GM08714 (cell line): ENCODE results near the gene ZNF181.

Source experiments
- H3K4me3 ChIP-seq: fragments of 200-500 bp; sonication (Bioruptor generic); 2 replicates; pipeline ENCODE4 v1.5.1; 2014; ENCODE audit warnings: mild to moderate bottlenecking, low read length, inconsistent platforms
- ZNF274 ChIP-seq: IDR thresholded peaks from 2 replicates; pipeline ENCODE4 v1.6.1; 2012; ENCODE audit warnings: mild to moderate bottlenecking, low read depth, low read length

The ZNF181 gene

GRCh38 chr19:34731019-34731829 is 2.8 kb upstream of the ZNF181 start:
- no peak for TF ChIP-seq ZNF274
- H3K4me3 ChIP-seq = no peak overlapping the region

- TF ChIP-seq ZNF274 = no peak
- no peak overlapping the region for H3K4me3 ChIP-seq
Observed at GRCh38 chr19:34731964-34732363, 2.1 kb upstream of the ZNF181 start.

- peak overlapping the region; percentile 68; the same call in 1 of the 2 replicates for H3K4me3 ChIP-seq
- TF ChIP-seq ZNF274 = no peak
Observed at GRCh38 chr19:34732612-34733211, 1.3 kb upstream of the ZNF181 start.

- H3K4me3 ChIP-seq = peak overlapping the region; percentile 68
- no peak for TF ChIP-seq ZNF274
Observed at GRCh38 chr19:34733266-34733745, 737 bp upstream of the ZNF181 start.

GRCh38 chr19:34734537-34735103 is 577 bp downstream of the ZNF181 start:
- H3K4me3 ChIP-seq = peak overlapping the region; percentile 68
- TF ChIP-seq ZNF274 = no peak

- no peak overlapping the region for H3K4me3 ChIP-seq
- no peak for TF ChIP-seq ZNF274
Observed at GRCh38 chr19:34744896-34745690, 11.1 kb downstream of the ZNF181 start.

- H3K4me3 ChIP-seq = no peak overlapping the region
- no peak for TF ChIP-seq ZNF274
Observed at GRCh38 chr19:34757441-34757840, 23.4 kb downstream of the ZNF181 start.

- H3K4me3 ChIP-seq = no peak overlapping the region
- peak; percentile 99 for TF ChIP-seq ZNF274
Observed at GRCh38 chr19:34759218-34759917, 25.3 kb downstream of the ZNF181 start.

- TF ChIP-seq ZNF274 = no peak
- H3K4me3 ChIP-seq = no peak overlapping the region
Observed at GRCh38 chr19:34766386-34766785, 32.3 kb downstream of the ZNF181 start.

- no peak for TF ChIP-seq ZNF274
Observed at GRCh38 chr19:34767951-34768350, 33.9 kb downstream of the ZNF181 start.

GRCh38 chr19:34772697-34773554 is 38.9 kb downstream of the ZNF181 start, which contains the start of gene ZNF599:
Gene ZNF599 (minus strand): TSS chr19:34773215. CDS start chr19:34772841, 374 bp downstream.
- no peak for TF ChIP-seq ZNF274
- H3K4me3 ChIP-seq = peak within 1 kb of the TSS; percentile 81

More at GRCh38 chr19:34767951-34768350, 33.9 kb downstream of the ZNF181 start:
- H3K4me3 ChIP-seq = no peak overlapping the region

GRCh38 chr19:34773555-34773864 is 39.5 kb downstream of the ZNF181 start:
- peak overlapping the region; percentile 40; the same call in 1 of the 2 replicates for H3K4me3 ChIP-seq
- no peak for TF ChIP-seq ZNF274

GRCh38 chr19:34774857-34775256 is 40.8 kb downstream of the ZNF181 start:
- no peak for TF ChIP-seq ZNF274
- H3K4me3 ChIP-seq = no peak overlapping the region
